HG02884 (cell line): ENCODE results near the gene FUT1.
"Not testable (repeated sequence)": the region's sequence is repeated elsewhere in the genome, so short reads cannot be mapped to it uniquely, and the experiment has no call there.

Source experiments
- ATAC-seq: cut with Tn5 transposase; IDR thresholded peaks from one replicate; pipeline ENCODE4 v1.9.1; 2021; ENCODE audit warnings: mild to moderate bottlenecking, moderate library complexity; ENCODE audit not compliant: unreplicated experiment

The FUT1 gene

DNA sequence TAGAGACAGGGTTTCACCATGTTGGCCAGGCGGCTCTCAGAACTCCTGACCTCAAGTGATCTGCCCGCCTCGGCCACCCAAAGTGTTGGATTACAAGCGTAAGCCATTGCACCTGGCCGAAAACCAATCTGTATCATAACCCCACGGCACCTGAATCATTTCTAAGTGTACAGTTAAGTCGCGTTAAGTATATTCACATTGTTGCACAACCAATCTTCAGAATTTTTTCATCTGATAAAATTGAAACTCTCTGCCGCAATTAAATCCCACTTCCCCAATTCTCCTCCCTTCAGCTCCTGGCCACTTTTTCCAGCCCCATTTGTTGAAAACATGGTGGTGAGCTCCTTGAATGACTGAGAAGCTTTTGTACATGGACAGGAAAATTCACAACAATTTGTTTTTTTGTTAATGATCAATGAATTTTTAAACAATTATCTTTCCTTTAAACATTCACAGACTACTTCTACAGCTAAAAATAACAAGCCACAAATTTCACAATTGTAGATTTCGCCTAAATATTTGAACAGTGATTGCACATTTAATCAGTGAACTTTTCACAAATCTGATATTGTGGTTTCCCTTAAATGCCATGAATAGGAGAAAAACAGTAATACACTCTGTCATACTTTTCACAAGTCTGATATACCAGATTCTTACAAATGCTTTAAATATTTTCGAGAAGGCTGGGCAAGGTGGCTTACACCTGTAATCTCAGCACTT, 16.7 kb upstream of the FUT1 start:
- no peak for ATAC-seq

GRCh38 chr19:48768171-48768753, 15.8 kb upstream of the FUT1 start:
- not testable (repeated sequence) for ATAC-seq

DNA sequence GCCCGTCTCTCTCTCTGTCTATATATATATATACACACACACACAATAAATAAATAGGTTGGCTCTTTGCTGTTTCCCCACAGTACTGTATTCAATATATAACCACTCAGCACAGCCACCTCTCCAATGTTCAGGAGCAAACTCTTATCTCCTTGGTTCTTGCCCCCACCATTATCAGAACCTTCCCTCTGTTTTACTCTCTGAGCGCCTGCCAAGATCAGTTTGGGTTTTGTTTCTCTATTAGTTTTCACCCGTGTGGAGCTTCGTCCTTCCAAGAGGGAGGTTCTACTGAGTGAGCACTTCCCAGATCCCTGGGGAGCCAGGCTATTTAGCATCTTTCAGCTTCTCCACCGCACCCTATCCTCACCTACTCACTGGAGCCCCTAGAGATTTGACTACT, 13.4 kb upstream of the FUT1 start:
- ATAC-seq: not testable (repeated sequence)

- ATAC-seq: no peak
Observed at GRCh38 chr19:48760504-48761205, 8.2 kb upstream of the FUT1 start.

DNA sequence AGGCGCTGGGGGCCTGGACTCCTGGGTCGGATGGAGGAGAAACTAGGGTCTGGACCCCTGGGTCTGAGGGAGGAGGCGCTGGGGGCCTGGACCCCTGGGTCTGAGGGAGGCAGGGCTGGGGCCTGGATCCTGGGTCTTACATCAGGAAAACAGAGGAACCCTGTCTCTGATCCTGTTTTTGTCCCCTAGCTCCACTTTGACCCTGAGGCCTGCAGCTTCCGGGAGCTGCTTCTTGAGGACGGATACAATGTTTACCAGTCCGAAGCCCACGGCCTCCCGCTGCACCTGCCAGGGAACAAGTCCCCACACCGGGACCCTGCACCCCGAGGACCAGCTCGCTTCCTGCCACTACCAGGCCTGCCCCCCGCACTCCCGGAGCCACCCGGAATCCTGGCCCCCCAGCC, 5.3 kb upstream of the FUT1 start:
- no peak for ATAC-seq

DNA sequence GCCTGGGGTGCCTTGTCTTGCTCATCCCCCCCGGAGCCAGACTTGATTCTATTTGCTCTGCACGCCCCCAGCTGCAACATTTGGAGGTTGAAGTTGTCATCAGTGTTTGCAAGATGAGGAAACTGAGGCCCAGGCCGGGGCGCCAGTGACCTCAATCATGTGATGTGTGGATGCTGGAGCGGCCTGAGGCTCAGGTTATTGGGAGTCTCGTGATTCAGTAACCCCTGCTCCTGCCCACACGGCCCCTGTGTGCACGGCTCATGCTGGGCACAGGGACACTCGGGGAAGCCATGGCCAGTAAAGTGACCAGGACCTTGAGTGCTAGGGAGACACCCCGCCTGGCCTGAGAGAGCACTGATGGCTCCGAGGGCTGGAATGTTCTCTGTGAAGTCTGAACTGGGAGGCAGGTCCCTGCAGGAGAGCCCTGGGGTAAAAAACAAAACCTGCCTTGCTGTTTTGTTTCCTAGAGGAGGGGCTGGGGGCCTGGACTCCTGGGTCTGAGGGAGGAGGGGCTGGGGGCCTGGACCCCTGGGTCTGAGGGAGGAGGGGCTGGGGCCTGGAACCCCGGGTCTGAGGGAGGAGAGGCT, 4.7 kb upstream of the FUT1 start:
- ATAC-seq: no peak

DNA sequence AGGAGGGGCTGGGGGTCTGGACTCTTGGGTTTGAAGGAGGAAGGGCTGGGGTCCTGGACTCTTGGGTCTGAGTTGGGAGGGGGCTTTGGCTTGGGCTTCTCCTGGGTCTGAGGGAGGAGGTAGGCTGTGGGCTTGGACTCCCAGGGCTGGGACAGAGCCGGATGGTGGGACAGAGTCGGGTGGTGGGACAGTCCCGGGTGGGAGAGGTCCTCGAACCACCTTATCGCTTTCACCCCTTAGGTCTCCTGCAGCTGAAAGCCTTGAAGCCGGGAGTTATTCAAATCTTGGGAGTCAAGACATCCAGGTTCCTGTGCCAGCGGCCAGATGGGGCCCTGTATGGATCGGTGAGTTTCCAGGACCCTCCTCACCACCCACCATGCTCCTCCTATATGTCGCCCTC, 4.2 kb upstream of the FUT1 start:
- no peak for ATAC-seq

- no peak for ATAC-seq
Observed at GRCh38 chr19:48756212-48756611, 3.8 kb upstream of the FUT1 start.

- no peak for ATAC-seq
Observed at GRCh38 chr19:48755787-48756186, 3.3 kb upstream of the FUT1 start.

DNA sequence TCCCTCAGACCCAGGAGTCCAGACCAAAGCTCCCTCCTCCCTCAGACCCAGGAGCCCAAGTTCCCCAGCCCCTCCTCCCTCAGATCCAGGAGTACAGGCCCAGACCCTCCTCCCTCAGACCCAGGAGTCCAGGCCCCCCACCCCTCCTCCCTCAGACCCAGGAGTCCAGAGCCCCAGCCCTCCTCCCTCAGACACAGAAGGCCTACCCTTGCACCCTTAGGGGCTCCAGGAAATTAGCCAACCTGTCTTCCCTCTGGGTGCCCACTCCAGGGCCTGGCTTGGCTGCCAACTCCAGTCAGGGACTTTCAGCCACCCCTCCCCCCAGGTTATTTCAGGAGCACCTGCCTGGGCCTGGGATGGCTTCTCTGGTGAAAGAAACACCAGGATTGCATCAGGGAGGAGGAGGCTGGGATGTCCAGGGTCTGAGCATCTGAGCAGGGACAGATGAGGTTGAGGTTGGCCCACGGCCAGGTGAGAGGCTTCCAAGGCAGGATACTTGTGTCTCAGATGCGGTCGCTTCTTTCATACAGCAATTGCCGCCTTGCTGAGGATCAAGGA, 2.7 kb upstream of the FUT1 start, which contains the start of gene FGF21:
Gene FGF21, plus strand, starts transcription at position 441 of the 558 bp plus-strand sequence. CDS start 713 bp downstream, outside the sequence.
- no peak for ATAC-seq

DNA sequence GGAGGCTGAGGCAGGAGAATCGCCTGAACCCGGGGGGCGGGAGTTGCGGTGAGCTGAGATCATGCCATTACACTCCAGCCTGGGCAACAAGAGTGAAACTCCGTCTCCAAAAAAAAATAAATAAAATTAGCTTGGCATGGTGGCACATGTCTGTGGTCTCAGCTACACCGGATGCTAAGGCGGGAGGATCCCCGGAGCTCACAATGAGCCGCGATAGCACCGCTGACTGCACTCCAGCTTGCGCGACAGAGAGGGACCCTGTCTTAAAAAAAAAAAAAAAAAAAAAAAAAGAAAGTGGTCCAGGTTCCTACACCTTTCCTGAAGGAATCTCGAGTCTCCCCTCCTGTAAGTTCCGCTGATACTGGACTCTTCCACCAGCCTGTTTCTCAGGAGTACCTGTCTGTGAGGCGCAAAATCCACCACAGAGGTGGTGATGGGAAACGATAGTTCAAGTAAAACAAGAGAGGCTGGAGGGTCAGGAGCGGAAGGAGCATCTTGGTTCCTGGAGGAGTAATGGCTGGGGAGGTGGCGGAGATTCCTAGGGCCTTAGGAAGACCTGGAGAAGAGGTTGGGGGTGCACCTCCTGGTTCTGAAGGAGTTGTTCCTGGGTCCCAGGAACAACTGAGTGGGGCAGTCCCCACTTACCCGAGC, 471 bp downstream of the FUT1 start:
- no peak for ATAC-seq

DNA sequence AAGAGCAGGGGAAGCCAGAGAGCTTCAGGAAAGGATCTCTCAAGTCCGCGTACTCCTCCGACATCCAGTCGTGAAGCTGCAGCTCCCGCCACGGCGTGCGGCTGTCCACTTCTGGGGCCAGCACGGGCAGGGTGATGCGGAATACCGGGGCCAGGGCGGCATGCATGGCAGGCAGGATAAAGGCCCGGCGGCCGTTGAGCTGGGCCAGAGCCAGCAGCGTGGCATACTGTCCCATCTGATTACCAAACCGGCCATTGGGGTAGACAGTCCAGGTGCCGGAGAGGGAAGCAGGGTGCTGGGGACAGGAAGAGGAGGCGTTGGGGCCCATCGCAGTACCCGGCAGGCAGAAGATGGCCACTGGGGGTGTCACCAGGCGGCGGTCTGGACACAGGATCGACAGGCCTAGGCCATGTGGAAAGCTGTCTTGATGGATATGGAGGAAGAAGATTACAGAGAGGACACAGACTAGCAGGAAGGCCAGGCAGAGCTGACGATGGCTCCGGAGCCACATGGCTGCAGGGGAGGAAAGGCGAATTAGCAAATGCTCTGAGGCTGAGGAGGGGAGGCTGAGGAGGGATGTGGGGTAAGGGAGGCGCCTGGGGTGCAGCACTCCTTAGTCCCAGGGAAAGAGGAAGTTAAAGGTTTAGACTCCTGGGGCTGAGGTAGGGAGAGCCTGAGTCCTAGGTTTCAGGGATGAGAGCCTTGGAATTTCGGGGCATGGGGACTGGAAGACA, 1.5 kb downstream of the FUT1 start:
- no peak for ATAC-seq

GRCh38 chr19:48750351-48750750, 2.1 kb downstream of the FUT1 start:
- ATAC-seq: no peak

- no peak for ATAC-seq
Observed at GRCh38 chr19:48749571-48750198, 2.8 kb downstream of the FUT1 start.

GRCh38 chr19:48746738-48747575, 5.5 kb downstream of the FUT1 start, which contains the start of gene IZUMO1:
IZUMO1 (minus strand) TSS chr19:48746909; CDS start chr19:48745859, 1,050 bp downstream.
- ATAC-seq: no peak

DNA sequence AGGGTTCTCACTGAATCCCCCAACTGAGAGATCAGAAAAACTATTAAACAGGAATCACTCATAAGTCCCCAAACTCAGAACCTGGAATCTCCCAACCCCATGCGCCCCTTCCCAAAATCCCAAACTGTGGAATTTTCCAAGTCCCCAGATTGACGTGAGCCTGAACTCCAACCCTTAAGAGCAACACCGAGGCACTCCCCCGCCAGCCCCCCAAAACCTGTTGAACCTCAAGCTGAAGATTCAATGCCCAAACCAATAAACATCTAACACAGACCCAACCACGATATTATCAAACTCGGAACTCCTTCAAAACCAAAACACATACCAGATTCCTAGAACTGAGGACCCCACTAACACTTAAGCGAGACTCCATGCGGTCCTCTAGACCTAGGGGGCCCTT, 6.3 kb downstream of the FUT1 start:
- no peak for ATAC-seq

DNA sequence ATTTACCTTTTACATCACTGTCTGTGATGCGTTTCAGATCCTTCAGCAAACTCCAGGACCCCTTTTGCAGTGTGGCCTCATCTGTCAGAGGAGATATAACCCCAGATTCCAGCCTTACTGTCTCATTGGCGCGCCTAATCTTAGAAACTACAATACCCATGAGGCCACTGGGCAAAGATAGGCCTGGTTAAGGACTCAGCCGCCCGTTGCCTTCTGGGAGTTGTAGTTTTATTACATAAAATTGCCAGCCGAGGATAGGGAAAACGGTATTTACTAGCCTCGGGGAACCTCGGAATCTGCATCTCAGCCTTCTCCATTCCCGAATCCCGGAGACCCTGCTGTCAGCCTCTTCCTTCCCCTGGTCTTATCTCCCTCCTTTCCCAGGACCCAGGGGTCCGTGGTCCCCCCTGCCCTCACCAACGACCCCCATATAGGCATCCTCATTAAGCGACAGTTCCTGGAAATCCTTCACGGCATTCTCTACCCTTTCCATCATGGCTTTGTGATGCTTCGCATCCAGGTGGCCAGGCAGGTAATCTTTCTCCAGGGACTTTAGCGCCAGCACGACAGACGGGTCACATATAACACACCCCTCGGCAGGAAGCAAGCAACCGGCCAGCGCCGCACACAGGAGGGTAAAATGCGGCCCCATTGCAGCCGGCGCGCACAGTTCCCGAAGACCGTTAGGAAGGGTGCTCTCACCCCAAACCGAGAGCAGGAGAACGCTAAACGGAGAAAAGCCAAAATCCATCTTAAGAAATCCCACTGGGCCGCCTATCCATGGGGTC, 7.0 kb downstream of the FUT1 start:
- no peak for ATAC-seq

DNA sequence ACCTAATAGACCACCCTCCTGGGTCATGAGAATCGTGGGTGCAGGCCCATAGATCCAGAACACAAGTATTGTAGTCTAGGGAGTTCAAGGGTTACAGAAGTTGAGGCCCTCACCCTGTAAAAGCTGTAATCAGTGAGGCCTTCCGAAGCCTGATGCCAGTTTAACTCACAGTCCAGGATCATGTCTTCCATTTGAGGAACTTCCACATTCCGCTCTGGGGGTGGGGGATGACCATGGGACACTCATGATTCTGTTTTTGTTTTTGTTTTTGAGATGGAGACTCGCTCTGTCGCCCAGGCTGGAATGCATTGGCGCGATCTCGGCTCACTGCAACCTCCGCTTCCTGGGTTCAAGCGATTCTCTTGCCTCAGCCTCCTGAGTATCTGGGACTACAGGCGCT, 10.3 kb downstream of the FUT1 start:
- no peak for ATAC-seq
